ENCODE results near the gene GYS2.

GYS2 gene

DNA sequence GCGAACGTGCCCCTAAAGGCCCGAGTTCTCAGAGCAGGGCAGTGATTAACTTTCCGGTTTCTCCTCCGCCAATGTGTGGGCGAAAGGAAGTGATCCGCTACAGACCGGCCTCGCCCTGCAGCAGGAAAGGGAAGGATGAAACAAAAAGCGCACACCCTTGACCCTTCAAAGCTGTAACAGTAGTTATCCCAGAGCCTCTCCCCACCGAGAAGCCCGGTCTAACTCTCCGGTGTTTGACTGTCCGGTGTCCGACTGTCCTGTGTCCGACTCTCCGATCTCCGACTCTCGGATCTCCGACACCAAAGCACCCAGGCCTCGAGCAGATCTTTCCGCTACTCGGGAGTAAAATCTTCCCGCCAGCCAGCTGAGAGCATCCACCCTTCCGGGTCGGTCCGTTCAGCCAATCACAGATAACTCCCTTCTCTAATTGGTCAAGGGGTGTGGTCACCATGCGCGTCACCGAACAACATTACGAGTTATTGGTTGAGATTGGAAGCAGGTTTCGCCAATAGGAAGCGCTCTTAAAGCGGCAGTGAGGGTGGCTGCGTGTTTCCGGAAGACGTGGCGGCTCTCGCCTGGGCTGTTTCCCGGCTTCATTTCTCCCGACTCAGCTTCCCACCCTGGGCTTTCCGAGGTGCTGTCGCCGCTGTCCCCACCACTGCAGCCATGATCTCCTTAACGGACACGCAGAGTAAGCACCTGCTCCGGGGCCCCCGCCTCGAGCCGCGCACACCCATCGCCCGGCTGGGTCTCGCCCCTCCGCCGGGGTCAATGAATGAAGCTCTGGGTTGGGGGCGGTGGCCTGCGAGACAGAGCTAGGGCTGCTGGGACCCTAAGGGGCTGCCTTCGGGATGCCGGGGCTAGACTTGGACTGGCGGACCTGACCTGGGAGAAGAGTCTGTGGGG is 103.1 kb downstream of the GYS2 start, which contains the start of the genes GOLT1B and RECQL:
GOLT1B (plus strand) TSS at position 532 of the 906 bp plus-strand sequence; CDS start at position 667, 135 bp downstream.
RECQL (minus strand) TSS at position 378 of the 906 bp plus-strand sequence. CDS start 2,065 bp downstream, outside the sequence.
- DNase-seq = peak; percentile 99

DNA sequence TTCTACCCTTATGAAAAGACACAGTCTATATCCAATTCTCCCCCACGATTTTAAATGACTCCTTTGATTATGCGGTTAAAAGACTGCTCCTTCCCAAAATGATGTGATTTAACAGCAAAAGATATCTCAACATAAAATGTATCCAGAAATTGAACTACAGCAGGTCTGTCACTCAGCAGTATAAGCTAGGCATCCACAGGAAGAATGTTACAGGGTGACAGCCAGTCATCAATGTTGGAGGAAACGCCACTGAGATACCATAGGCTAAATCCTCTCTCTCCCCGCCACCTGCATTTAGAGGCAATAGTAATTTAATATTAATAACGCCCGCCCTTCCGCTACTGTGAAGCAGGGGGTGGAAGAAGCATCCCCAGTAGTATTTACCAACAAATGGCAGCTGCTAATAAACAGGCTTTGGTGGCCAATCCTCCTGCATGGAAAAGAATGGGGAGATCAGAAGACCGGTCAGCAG is 103.8 kb downstream of the GYS2 start:
- DNase-seq = no peak

DNA sequence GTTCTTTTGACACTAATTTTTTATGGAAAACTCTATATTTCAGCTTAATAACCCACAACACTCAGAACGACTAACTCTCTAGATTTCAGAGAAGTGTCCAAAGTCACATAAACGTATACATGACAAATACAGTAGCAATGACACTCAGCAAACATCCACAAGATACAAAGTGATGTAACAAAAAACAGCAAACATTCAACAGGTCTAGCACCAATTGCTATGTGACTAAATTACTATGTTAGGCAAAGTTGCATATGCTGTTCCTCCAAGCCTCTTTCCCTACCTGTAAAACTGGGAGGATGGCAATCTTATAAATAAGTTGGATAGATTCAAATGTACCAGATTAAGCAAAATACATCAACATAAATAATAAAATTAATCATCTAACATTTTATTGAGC is 104.9 kb downstream of the GYS2 start:
- DNase-seq = no peak
